ENCODE data around the gene EYA2. TPM values are rescaled to one million over a fixed set of nuclear protein-coding genes. Genes with fewer than 3 reads are reported as not detected.

EYA2 gene
- total and polyA plus RNA-seq, 4 donors = 0.17 to 0.54 (median 0.23) TPM; not detected in 1

GRCh38 chr20:47028487-47028886 is 133.8 kb downstream of the EYA2 start:
- Histone ChIP-seq H3K9ac (ENCODE audit: low read depth in 1 of 2, low read length in 2 of 2) (no peak overlapping the region), H3K4me1 (ENCODE audit: control insufficient read depth in 4 of 4, insufficient read depth in 4 of 4, low read length in 3 of 4) (peaks cover 3 to 36% (median 19%) of the 10 kb centered on the region in 4 donors), H3K27me3 (ENCODE audit: control insufficient read depth in 4 of 4, insufficient read depth in 4 of 4, low read length in 3 of 4) (no peaks in the 10 kb centered on the region), H3K36me3 (ENCODE audit: control insufficient read depth in 4 of 4, insufficient read depth in 3 of 4, low read depth in 1 of 4, low read length in 3 of 4) (peaks cover 0 to 2% (median 0%) of the 10 kb centered on the region in 4 donors), H3K27ac (ENCODE audit: low read depth in 1 of 2, low read length in 2 of 2) (no peak overlapping the region), H3K9me3 (ENCODE audit: control insufficient read depth in 4 of 4, low read length in 3 of 4) (peaks cover 0 to 9% (median 5%) of the 10 kb centered on the region in 4 donors), H3K4me3 (ENCODE audit: low read depth in 1 of 3, low read length in 3 of 3) (peak overlapping the region in 1 of 3 donors; percentile 35)
- no peak for TF ChIP-seq FOXA1 (IDR thresholded peaks at IDR 0.05)
- TF ChIP-seq, protein P1, sequence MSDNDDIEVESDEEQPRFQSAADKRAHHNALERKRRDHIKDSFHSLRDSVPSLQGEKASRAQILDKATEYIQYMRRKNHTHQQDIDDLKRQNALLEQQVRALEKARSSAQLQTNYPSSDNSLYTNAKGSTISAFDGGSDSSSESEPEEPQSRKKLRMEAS (IDR thresholded peaks at IDR 0.05) = no peak
- no peak for TF ChIP-seq NR2F2 (IDR thresholded peaks at IDR 0.05)
- TF ChIP-seq HNF4G (IDR thresholded peaks at IDR 0.05) = no peak
- no peak for TF ChIP-seq RXRA (IDR thresholded peaks at IDR 0.05)
- TF ChIP-seq JUND (IDR thresholded peaks at IDR 0.05) = no peak
- DNase-seq (ENCODE audit: low spot score) = no peak
- WGBS = over 99% methylated on average over 2 of the region's 2 CpGs

GRCh38 chr20:47029845-47030244 is 135.2 kb downstream of the EYA2 start:
- WGBS = 27% methylated on average over 3 of the region's 3 CpGs
- H3K27ac ChIP-seq (ENCODE audit: low read depth in 1 of 2, low read length in 2 of 2) = peak overlapping the region in 1 of 2 donors; percentile 64
- no peak for DNase-seq (ENCODE audit: low spot score)
- no peak overlapping the region for H3K9ac ChIP-seq (ENCODE audit: low read depth in 1 of 2, low read length in 2 of 2)
- H3K27me3 ChIP-seq (ENCODE audit: control insufficient read depth in 4 of 4, insufficient read depth in 4 of 4, low read length in 3 of 4) = no peaks in the 10 kb centered on the region
- TF ChIP-seq YY1 (IDR thresholded peaks at IDR 0.05) (peak; percentile 73), HNF4G (IDR thresholded peaks at IDR 0.05) (no peak), GABPA (IDR thresholded peaks at IDR 0.05 in 1 of 2, conservative IDR thresholded peaks at IDR 0.05 in 1 of 2) (peak in 1 of 2 donors; percentile 18), NR2F2 (IDR thresholded peaks at IDR 0.05) (no peak), HNF4A (conservative IDR thresholded peaks at IDR 0.05) (peak; percentile 46 to 82), EGR1 (IDR thresholded peaks at IDR 0.05; ENCODE audit: low read depth in 2 of 2) (peak in 1 of 2 donors; percentile 29), RAD21 (IDR thresholded peaks at IDR 0.05) (peak in 1 of 2 donors; percentile 51), FOXA2 (IDR thresholded peaks at IDR 0.05) (peak; percentile 86), RXRA (IDR thresholded peaks at IDR 0.05) (peak in 1 of 2 donors; percentile 91), FOXA1 (IDR thresholded peaks at IDR 0.05) (peak; percentile 87), CTCF (IDR thresholded peaks at IDR 0.05; ENCODE audit: low read depth, low read length, missing input control) (no peak), JUND (IDR thresholded peaks at IDR 0.05) (peak in 1 of 2 donors; percentile 67)
- TF ChIP-seq, protein P2, sequence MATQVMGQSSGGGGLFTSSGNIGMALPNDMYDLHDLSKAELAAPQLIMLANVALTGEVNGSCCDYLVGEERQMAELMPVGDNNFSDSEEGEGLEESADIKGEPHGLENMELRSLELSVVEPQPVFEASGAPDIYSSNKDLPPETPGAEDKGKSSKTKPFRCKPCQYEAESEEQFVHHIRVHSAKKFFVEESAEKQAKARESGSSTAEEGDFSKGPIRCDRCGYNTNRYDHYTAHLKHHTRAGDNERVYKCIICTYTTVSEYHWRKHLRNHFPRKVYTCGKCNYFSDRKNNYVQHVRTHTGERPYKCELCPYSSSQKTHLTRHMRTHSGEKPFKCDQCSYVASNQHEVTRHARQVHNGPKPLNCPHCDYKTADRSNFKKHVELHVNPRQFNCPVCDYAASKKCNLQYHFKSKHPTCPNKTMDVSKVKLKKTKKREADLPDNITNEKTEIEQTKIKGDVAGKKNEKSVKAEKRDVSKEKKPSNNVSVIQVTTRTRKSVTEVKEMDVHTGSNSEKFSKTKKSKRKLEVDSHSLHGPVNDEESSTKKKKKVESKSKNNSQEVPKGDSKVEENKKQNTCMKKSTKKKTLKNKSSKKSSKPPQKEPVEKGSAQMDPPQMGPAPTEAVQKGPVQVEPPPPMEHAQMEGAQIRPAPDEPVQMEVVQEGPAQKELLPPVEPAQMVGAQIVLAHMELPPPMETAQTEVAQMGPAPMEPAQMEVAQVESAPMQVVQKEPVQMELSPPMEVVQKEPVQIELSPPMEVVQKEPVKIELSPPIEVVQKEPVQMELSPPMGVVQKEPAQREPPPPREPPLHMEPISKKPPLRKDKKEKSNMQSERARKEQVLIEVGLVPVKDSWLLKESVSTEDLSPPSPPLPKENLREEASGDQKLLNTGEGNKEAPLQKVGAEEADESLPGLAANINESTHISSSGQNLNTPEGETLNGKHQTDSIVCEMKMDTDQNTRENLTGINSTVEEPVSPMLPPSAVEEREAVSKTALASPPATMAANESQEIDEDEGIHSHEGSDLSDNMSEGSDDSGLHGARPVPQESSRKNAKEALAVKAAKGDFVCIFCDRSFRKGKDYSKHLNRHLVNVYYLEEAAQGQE (IDR thresholded peaks at IDR 0.05) = peak; percentile 20
- TF ChIP-seq, protein P1 (IDR thresholded peaks at IDR 0.05) = peak; percentile 60
- TF ChIP-seq, protein P3, sequence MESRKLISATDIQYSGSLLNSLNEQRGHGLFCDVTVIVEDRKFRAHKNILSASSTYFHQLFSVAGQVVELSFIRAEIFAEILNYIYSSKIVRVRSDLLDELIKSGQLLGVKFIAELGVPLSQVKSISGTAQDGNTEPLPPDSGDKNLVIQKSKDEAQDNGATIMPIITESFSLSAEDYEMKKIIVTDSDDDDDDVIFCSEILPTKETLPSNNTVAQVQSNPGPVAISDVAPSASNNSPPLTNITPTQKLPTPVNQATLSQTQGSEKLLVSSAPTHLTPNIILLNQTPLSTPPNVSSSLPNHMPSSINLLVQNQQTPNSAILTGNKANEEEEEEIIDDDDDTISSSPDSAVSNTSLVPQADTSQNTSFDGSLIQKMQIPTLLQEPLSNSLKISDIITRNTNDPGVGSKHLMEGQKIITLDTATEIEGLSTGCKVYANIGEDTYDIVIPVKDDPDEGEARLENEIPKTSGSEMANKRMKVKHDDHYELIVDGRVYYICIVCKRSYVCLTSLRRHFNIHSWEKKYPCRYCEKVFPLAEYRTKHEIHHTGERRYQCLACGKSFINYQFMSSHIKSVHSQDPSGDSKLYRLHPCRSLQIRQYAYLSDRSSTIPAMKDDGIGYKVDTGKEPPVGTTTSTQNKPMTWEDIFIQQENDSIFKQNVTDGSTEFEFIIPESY (IDR thresholded peaks at IDR 0.05) = peak; percentile 57
- peaks cover 0 to 2% (median 0%) of the 10 kb centered on the region in 4 donors for H3K36me3 ChIP-seq (ENCODE audit: control insufficient read depth in 4 of 4, insufficient read depth in 3 of 4, low read depth in 1 of 4, low read length in 3 of 4)
- H3K4me3 ChIP-seq (ENCODE audit: low read depth in 1 of 3, low read length in 3 of 3) = no peak overlapping the region
- peaks cover 0 to 9% (median 5%) of the 10 kb centered on the region in 4 donors for H3K9me3 ChIP-seq (ENCODE audit: control insufficient read depth in 4 of 4, low read length in 3 of 4)
- H3K4me1 ChIP-seq (ENCODE audit: control insufficient read depth in 4 of 4, insufficient read depth in 4 of 4, low read length in 3 of 4) = peaks cover 3 to 37% (median 19%) of the 10 kb centered on the region in 4 donors
